H9 (cell line): ENCODE measurements around the gene RAB27B. TPM values are rescaled to one million over a fixed set of nuclear protein-coding genes. Genes with fewer than 3 reads are reported as not detected.

Experiments
- DNase-seq: peaks from one replicate; pipeline ENCODE4 v3.0.0-alpha.2; 2017
- H2AFZ ChIP-seq: one replicate; pipeline ENCODE4 v1.6.1; 2013; ENCODE audit warnings: mild to moderate bottlenecking, low read length, control low read depth, moderate library complexity
- H2AK5ac ChIP-seq: 2 replicates; pipeline ENCODE4 v1.6.1; 2013; ENCODE audit warnings: low read length, control low read depth, mixed read lengths; ENCODE audit not compliant: insufficient read length
- H2BK120ac ChIP-seq: one replicate; pipeline ENCODE4 v1.6.1; 2013; ENCODE audit warnings: low read depth, mild to moderate bottlenecking, low read length, control low read depth, inconsistent platforms; ENCODE audit not compliant: poor library complexity, severe bottlenecking
- H2BK12ac ChIP-seq: 2 replicates; pipeline ENCODE4 v1.6.1; 2013; ENCODE audit warnings: low read length, control low read depth, mixed read lengths, low read depth; ENCODE audit not compliant: insufficient read length
- H2BK15ac ChIP-seq: 2 replicates; pipeline ENCODE4 v1.6.1; 2013; ENCODE audit warnings: low read depth, low read length, control low read depth
- H2BK20ac ChIP-seq: one replicate; pipeline ENCODE4 v1.6.1; 2013; ENCODE audit warnings: low read depth, mild to moderate bottlenecking, low read length, control low read depth, inconsistent platforms; ENCODE audit not compliant: poor library complexity, severe bottlenecking
- H2BK5ac ChIP-seq: 2 replicates; pipeline ENCODE4 v1.6.1; 2013; ENCODE audit warnings: low read length, control low read depth, mixed read lengths; ENCODE audit not compliant: insufficient read length
- H3K14ac ChIP-seq: 2 replicates; pipeline ENCODE4 v1.6.1; 2013; ENCODE audit warnings: low read length, control low read depth; ENCODE audit not compliant: insufficient read depth
- H3K18ac ChIP-seq: 2 replicates; pipeline ENCODE4 v1.6.1; 2013; ENCODE audit warnings: low read depth, mild to moderate bottlenecking, mixed read lengths, low read length, control low read depth; ENCODE audit not compliant: insufficient read length
- H3K23ac ChIP-seq: 2 replicates; pipeline ENCODE4 v1.6.1; 2013; ENCODE audit warnings: low read length, control low read depth, mixed read lengths, low read depth; ENCODE audit not compliant: insufficient read length
- H3K23me2 ChIP-seq: 2 replicates; pipeline ENCODE4 v1.6.1; 2013; ENCODE audit warnings: low read depth, mild to moderate bottlenecking, mixed read lengths, low read length, control low read depth; ENCODE audit not compliant: insufficient read length, poor library complexity, severe bottlenecking
- H3K27ac ChIP-seq: 2 replicates; pipeline ENCODE4 v1.5.1; 2013; ENCODE audit warnings: low read length, control low read depth, mixed read lengths, low read depth; ENCODE audit not compliant: insufficient read length
- H3K27me3 ChIP-seq: 2 replicates; pipeline ENCODE4 v1.6.1; 2013; ENCODE audit warnings: low read length, control low read depth, inconsistent platforms; ENCODE audit not compliant: insufficient read depth
- H3K4ac ChIP-seq: 2 replicates; pipeline ENCODE4 v1.6.1; 2013; ENCODE audit warnings: low read depth, mild to moderate bottlenecking, control low read depth, inconsistent platforms, low read length, moderate library complexity
- H3K4me1 ChIP-seq: 2 replicates; pipeline ENCODE4 v1.6.1; 2013; ENCODE audit warnings: low read length, control low read depth, inconsistent platforms; ENCODE audit not compliant: insufficient read depth
- H3K4me2 ChIP-seq: 2 replicates; pipeline ENCODE4 v1.6.1; 2013; ENCODE audit warnings: low read length, control low read depth, mixed read lengths; ENCODE audit not compliant: insufficient read length, insufficient read depth
- H3K56ac ChIP-seq: 2 replicates; pipeline ENCODE4 v1.6.1; 2013; ENCODE audit warnings: low read depth, mild to moderate bottlenecking, mixed read lengths, low read length, control low read depth; ENCODE audit not compliant: insufficient read length
- H3K79me1 ChIP-seq: 2 replicates; pipeline ENCODE4 v1.6.1; 2013; ENCODE audit warnings: low read depth, mild to moderate bottlenecking, moderate library complexity, low read length, control low read depth, inconsistent platforms; ENCODE audit not compliant: insufficient read depth, poor library complexity, severe bottlenecking
- H3K79me2 ChIP-seq: 2 replicates; pipeline ENCODE4 v1.6.1; 2013; ENCODE audit warnings: low read length, control low read depth, inconsistent platforms; ENCODE audit not compliant: insufficient read depth
- H3K9ac ChIP-seq: 2 replicates; pipeline ENCODE4 v1.6.1; 2013; ENCODE audit warnings: low read length, control low read depth, mixed read lengths; ENCODE audit not compliant: insufficient read length; ENCODE audit errors: extremely low read depth
- H3K9me3 ChIP-seq: one replicate; pipeline ENCODE4 v1.6.1; 2013; ENCODE audit warnings: low read depth, low read length, inconsistent platforms; ENCODE audit not compliant: control insufficient read depth
- H3T11ph ChIP-seq: one replicate; pipeline ENCODE4 v1.6.1; 2013; ENCODE audit warnings: mild to moderate bottlenecking, low read length, control low read depth, inconsistent platforms
- H4K20me1 ChIP-seq: one replicate; pipeline ENCODE4 v1.6.1; 2013; ENCODE audit not compliant: control insufficient read depth, insufficient read length, insufficient read depth
- H4K5ac ChIP-seq: 2 replicates; pipeline ENCODE4 v1.6.1; 2013; ENCODE audit warnings: low read depth, mild to moderate bottlenecking, mixed read lengths, low read length, control low read depth; ENCODE audit not compliant: insufficient read length
- H4K8ac ChIP-seq: replicated peaks from 2 replicates; pipeline ENCODE4 v1.6.1; 2013; ENCODE audit warnings: low read length, control low read depth, mixed read lengths, low read depth; ENCODE audit not compliant: insufficient read length
- H4K91ac ChIP-seq: 2 replicates; pipeline ENCODE4 v1.6.1; 2013; ENCODE audit warnings: low read depth, mild to moderate bottlenecking, moderate library complexity, mixed read lengths, low read length, control low read depth; ENCODE audit not compliant: insufficient read length
- H3K27ac Mint-ChIP-seq, 3 experiments: 2 replicates in 2 of 3; 3 replicates in 1 of 3; pipeline ENCODE4 v1.8.0; 2020 to 2021; ENCODE audit warnings: mixed read lengths in 3 of 3, mild to moderate bottlenecking in 1 of 3, moderate library complexity in 1 of 3
- H3K27me3 Mint-ChIP-seq: 2 replicates; pipeline ENCODE4 v1.8.0; 2021; ENCODE audit warnings: low read depth, mild to moderate bottlenecking, moderate library complexity, mixed read lengths
- H3K36me3 Mint-ChIP-seq, 3 experiments: 2 replicates in 2 of 3; 3 replicates in 1 of 3; pipeline ENCODE4 v1.8.0; 2020 to 2021; ENCODE audit warnings: low read depth in 3 of 3, mixed read lengths in 3 of 3; ENCODE audit not compliant: insufficient read depth in 1 of 3
- H3K4me1 Mint-ChIP-seq, 2 experiments: 2 replicates each; pipeline ENCODE4 v1.8.0; 2020; ENCODE audit warnings: mixed read lengths in 2 of 2
- H3K4me3 Mint-ChIP-seq, 2 experiments: 2 replicates in 1 of 2; 3 replicates in 1 of 2; pipeline ENCODE4 v1.8.0; 2020 to 2021; ENCODE audit warnings: mild to moderate bottlenecking in 2 of 2, mixed read lengths in 2 of 2, moderate library complexity in 1 of 2
- H3K9me3 Mint-ChIP-seq, 2 experiments: 2 replicates in 1 of 2; 3 replicates in 1 of 2; pipeline ENCODE4 v1.8.0; 2020; ENCODE audit warnings: mild to moderate bottlenecking in 2 of 2, mixed read lengths in 2 of 2, moderate library complexity in 1 of 2
- CTCF ChIP-seq: fragments of 200-600 bp; sonication (generic); conservative IDR thresholded peaks from 3 replicates; pipeline ENCODE4 v1.8.0; 2021; ENCODE audit warnings: antibody characterized with exemption, mild to moderate bottlenecking
- WGBS: extraction: QIAGEN DNeasy Blood & Tissue Kit; methylation state at CpG from one replicate; pipeline ENCODE4 v1.1.7; 2013; ENCODE audit warnings: missing lambda C conversion rate, low lambda C conversion rate, mixed read lengths; ENCODE audit not compliant: insufficient read length; ENCODE audit errors: extremely low coverage; 5-methylcytosine and 5-hydroxymethylcytosine counted together
- total RNA-seq: library from RNA; stranded (reverse); gene quantifications from 2 replicates; pipeline ENCODE4 v1.2.1, GENCODE V29; 2021

RAB27B gene
- total RNA-seq, 1 experiment from 2014 or later = 0.15 TPM

GRCh38 chr18:54856105-54856646 lies 27.9 kb downstream of the RAB27B start:
- Histone ChIP-seq H3K18ac (no peak overlapping the region), H3K14ac (no peak overlapping the region), H2BK12ac (no peak overlapping the region), H3T11ph (no peak overlapping the region), H2BK15ac (no peak overlapping the region), H2AK5ac (no peak overlapping the region), H3K9ac (no peak overlapping the region), H3K23ac (no peak overlapping the region), H2BK20ac (no peak overlapping the region), H4K20me1 (no peaks in the 10 kb centered on the region), H2AFZ (no peak overlapping the region), H3K79me1 (no peaks in the 10 kb centered on the region), H3K4me2 (no peak overlapping the region), H4K5ac (no peak overlapping the region), H3K56ac (no peak overlapping the region), H2BK5ac (no peak overlapping the region), H3K27me3 (no peaks in the 10 kb centered on the region), H2BK120ac (no peak overlapping the region), H3K79me2 (no peaks in the 10 kb centered on the region), H3K27ac (no peak overlapping the region), H3K9me3 (no peaks in the 10 kb centered on the region), H3K4me1 (0 out of 2 replicates have a peak, but pooled peaks cover 3% of the 10 kb centered on the region), H3K23me2 (no peaks in the 10 kb centered on the region), H4K8ac (no peak overlapping the region), H3K4ac (no peak overlapping the region), H4K91ac (no peak overlapping the region)
- Mint-ChIP-seq H3K36me3 (no peaks in the 10 kb centered on the region), H3K4me1 (peaks cover 10 to 11% of the 10 kb centered on the region in 2 experiments), H3K27ac (no peak overlapping the region; a peak in 1 of 7 replicates), H3K27me3 (no peaks in the 10 kb centered on the region; the same call in 1 of the 2 replicates), H3K9me3 (peaks cover 0 to 3% of the 10 kb centered on the region in 2 experiments; a peak in 1 of 5 replicates), H3K4me3 (no peak overlapping the region)
- no peak for DNase-seq
- WGBS = no CpG with 5 or more reads among the region's 2 CpGs
- TF ChIP-seq CTCF = no peak
